Measurements from ENCODE around the gene UCK2.

UCK2 gene

DNA sequence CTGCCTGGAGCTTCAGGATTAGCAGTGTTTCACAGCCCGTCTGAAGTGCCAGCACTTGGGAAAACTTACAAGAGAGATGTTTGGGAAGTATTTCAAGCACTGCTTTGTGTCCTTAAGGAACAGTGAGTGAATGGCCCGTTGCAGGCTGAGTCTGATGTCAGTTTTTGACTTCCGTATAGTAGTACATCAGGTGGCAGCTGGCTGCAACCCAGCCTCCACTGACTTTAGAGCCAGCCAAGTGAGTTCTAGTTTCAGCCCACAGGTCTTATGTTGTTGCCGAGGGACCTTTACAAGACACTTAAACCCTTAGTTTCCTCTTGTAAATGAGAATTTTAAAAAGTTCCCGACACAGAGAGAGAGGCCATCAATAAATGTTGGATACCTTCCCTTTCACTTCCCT lies 35.0 kb downstream of the UCK2 start:
- no peak overlapping the region for H3K4me3 ChIP-seq (ENCODE audit: low read depth, low read length)
- TF ChIP-seq, protein P1, sequence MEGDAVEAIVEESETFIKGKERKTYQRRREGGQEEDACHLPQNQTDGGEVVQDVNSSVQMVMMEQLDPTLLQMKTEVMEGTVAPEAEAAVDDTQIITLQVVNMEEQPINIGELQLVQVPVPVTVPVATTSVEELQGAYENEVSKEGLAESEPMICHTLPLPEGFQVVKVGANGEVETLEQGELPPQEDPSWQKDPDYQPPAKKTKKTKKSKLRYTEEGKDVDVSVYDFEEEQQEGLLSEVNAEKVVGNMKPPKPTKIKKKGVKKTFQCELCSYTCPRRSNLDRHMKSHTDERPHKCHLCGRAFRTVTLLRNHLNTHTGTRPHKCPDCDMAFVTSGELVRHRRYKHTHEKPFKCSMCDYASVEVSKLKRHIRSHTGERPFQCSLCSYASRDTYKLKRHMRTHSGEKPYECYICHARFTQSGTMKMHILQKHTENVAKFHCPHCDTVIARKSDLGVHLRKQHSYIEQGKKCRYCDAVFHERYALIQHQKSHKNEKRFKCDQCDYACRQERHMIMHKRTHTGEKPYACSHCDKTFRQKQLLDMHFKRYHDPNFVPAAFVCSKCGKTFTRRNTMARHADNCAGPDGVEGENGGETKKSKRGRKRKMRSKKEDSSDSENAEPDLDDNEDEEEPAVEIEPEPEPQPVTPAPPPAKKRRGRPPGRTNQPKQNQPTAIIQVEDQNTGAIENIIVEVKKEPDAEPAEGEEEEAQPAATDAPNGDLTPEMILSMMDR (IDR thresholded peaks at IDR 0.05; ENCODE audit: low read depth, low read length) = no peak

DNA sequence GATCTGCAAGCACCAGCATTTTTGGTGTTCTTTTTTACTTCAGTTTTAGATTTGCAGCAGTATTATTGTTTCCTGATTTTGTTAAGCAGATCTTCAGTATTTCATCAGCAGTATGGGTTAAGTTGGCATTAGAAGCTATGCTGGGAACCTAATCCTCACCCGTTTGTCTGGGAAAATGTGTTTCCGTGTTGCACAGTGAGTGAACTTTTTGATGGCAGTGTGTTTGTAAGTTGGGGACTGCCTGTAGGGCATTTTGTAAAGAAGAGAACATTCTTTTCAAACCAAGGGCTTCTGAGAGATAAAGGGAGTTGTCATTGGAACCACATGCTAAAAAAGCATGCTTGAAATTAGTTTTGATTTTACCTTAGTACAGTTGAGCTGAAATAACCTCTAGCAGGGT lies 35.9 kb downstream of the UCK2 start:
- no peak overlapping the region for H3K4me3 ChIP-seq (ENCODE audit: low read depth, low read length)
- TF ChIP-seq, protein P1 (IDR thresholded peaks at IDR 0.05; ENCODE audit: low read depth, low read length) = no peak

DNA sequence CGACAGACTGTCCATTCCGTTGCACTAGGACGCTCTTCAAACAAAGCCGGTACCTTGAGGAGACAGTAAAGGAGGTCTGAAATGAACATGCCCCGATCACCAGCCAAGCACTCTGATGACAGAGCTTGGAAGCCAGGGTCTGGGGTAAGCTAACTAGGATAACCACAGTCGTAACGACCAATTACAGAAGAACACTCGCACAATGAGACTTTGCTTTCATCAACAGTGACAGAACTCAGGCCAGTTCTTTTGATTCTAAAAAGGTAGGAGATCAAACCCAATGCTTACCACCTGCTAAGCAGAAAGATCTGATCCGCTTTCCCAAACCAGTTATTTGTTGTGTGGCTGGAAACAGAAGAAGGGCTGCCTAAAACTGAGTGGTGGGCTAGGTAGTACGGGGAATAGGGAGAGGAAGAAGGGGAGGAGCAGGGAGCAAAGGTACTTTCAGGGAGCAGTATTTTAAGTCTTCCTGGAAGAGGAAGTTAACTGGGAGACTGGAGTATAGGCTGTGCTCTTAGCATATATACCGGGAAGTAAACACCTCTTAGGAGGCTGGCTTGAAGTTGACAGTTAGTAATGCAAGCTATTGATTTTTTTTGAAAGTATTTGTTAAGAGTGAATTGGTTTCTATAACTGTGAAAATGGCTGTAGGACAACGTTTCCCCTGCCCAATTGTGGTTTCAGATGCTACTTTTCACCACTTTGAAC lies 38.4 kb downstream of the UCK2 start:
- TF ChIP-seq, protein P1 (IDR thresholded peaks at IDR 0.05; ENCODE audit: low read depth, low read length) = no peak
- no peak overlapping the region for H3K4me3 ChIP-seq (ENCODE audit: low read depth, low read length)

DNA sequence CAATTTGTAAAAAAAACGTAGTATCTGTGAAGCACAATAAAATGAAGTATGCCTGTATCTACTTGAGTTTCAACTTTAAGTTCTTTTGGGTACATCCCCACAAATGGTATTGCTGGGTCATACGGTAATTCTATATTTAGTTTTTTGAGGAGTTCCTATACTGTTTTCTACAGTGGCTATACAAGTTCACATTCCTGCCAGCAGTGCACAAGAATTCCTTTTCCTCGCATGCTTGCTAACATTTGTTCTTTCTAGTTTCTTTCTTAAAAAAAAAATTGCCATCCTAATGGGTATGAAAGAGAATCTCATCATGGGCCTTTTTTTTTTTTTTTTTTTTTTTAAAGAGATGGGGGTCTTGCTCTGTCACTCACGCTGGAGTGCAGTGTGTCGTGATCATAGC lies 41.9 kb downstream of the UCK2 start:
- H3K4me3 ChIP-seq (ENCODE audit: low read depth, low read length) = no peak overlapping the region
- TF ChIP-seq, protein P1 (IDR thresholded peaks at IDR 0.05; ENCODE audit: low read depth, low read length) = peak; percentile 24; the same call in 1 of the 2 replicates

DNA sequence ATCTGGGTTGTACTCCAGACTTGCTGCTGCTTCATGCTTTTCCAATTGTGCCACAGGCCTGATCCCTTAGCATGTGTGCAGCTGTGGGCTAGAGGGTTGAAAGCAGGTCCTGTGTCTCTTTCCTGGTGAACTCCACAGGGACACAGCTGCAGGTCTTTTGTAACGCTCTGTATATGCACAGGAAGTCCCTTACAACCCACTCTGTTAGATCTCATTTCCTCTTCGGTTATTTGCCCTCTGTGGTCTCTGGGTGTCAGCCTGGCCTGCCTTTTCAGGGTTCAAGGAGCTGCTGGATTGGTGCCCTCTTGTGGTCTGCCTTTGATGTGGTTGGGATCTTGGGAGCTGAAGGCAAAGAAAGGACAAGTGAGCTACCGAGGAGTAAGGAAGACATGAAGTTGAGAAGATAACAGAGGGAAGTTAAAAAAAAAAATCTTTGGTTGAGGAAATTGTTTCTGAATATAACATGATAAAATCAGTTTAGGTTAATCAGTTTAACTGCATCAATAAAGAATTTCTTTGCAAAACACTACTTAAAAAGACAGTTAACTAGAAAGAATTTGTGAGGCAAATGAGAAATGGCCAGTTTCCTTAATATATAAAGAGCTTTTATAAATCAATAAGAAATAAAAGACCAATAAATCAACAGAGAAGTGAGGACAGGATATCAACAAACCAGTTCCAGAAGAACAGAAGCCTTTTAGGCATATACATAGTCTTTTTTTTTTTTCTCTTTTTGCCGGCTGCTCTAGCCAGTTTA lies 44.1 kb downstream of the UCK2 start:
- H3K4me3 ChIP-seq (ENCODE audit: low read depth, low read length) = no peak overlapping the region
- TF ChIP-seq, protein P1 (IDR thresholded peaks at IDR 0.05; ENCODE audit: low read depth, low read length) = 0 out of 2 replicates have a peak, but pooled peaks have one; percentile 15

DNA sequence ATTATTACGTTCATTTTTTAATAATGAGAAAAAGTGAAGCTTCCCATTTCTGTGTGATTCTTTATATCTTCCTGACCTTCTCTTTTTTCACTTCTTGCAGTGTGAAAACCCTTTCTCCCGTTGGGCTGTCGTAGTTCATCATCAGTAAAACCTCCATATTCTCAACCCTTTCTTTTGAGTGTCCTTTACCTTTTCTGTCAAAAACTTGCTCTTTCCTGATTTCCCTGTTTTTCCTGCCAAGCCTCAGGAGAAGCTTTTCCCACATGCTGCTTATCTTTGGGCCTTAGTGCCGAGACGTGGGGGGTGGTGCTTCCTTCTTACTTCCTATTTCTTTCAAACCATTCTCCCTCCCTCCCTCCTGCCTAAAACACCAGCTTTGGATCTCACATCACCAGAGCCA lies 46.1 kb downstream of the UCK2 start:
- no peak overlapping the region for H3K4me3 ChIP-seq (ENCODE audit: low read depth, low read length)
- TF ChIP-seq, protein P1 (IDR thresholded peaks at IDR 0.05; ENCODE audit: low read depth, low read length) = no peak

DNA sequence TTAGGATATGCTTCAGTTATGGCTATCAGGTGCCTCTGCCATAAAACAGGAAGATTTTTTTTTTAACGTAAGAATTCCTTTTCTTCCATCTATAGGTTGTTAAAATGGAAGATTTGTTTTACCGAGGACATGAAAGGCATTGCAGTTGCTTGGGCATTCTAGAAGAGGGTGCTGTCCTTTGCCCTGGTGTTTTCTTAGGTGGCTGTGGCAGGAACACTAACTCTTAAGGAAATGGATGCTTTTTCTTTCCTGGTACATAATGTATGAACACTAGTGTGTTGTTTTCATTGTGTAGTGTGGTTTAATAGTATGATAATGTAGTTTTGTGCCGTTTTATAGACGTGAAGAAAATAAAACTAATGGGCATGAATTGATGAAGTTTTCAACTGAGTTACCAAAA lies 47.2 kb downstream of the UCK2 start:
- no peak overlapping the region for H3K4me3 ChIP-seq (ENCODE audit: low read depth, low read length)
- TF ChIP-seq, protein P1 (IDR thresholded peaks at IDR 0.05; ENCODE audit: low read depth, low read length) = no peak
